Stimulated activated CD4-positive, alpha-beta T cell treated with anti-CD3 and anti-CD28 coated beads, TNF-alpha, amount 100 ng/mL, for 24 hours (primary cell): ENCODE results near the gene KCNK17.

Experiments
- DNase-seq, 3 experiments: peaks; one replicate each; pipeline ENCODE4 v3.0.0-alpha.2; 2020; ENCODE audit warnings: low read depth in 3 of 3

The KCNK17 gene

GRCh38 chr6:39335780-39336545, 21.7 kb upstream of the KCNK17 start:
- DNase-seq = no peak

GRCh38 chr6:39333644-39334438, 19.6 kb upstream of the KCNK17 start:
- no peak for DNase-seq

- DNase-seq = no peak
These were observed 16.3 kb upstream of the KCNK17 start for GRCh38 chr6:39330476-39330875.

GRCh38 chr6:39330057-39330456, 15.8 kb upstream of the KCNK17 start:
- no peak for DNase-seq

GRCh38 chr6:39328066-39328465, 13.8 kb upstream of the KCNK17 start:
- no peak for DNase-seq

- DNase-seq = no peak
These were observed 13.3 kb upstream of the KCNK17 start for GRCh38 chr6:39327507-39327906.

GRCh38 chr6:39322306-39322850, 8.2 kb upstream of the KCNK17 start, which contains the start of gene KCNK16:
TSS of gene KCNK16 (minus strand) at chr6:39322702. CDS start at chr6:39322540, 162 bp downstream.
- DNase-seq = no peak

- no peak for DNase-seq
These were observed 7.5 kb upstream of the KCNK17 start for GRCh38 chr6:39321761-39322160.

GRCh38 chr6:39320363-39320984, 6.3 kb upstream of the KCNK17 start:
- DNase-seq = no peak

- DNase-seq = no peak
These were observed 5.6 kb upstream of the KCNK17 start for GRCh38 chr6:39319621-39320362.

- DNase-seq = no peak
These were observed 3.0 kb upstream of the KCNK17 start for GRCh38 chr6:39317256-39317655.

GRCh38 chr6:39313526-39314272, 520 bp downstream of the KCNK17 start:
- no peak for DNase-seq

- no peak for DNase-seq
These were observed 1.2 kb downstream of the KCNK17 start for GRCh38 chr6:39312912-39313525.

- DNase-seq = no peak
These were observed 3.7 kb downstream of the KCNK17 start for GRCh38 chr6:39310542-39310941.

- DNase-seq = peak in 2 of 3 experiments; percentile 35 to 63
These were observed 4.2 kb downstream of the KCNK17 start for GRCh38 chr6:39309942-39310531.

- DNase-seq = no peak
These were observed 6.8 kb downstream of the KCNK17 start for GRCh38 chr6:39307462-39307861.

- no peak for DNase-seq
These were observed 9.3 kb downstream of the KCNK17 start for GRCh38 chr6:39304951-39305350.

- DNase-seq = no peak
These were observed 10.6 kb downstream of the KCNK17 start for GRCh38 chr6:39303425-39304153.
